CD4-positive, alpha-beta memory T cell (primary cell): ENCODE results near the gene CLEC16A. TPM values are rescaled to one million over a fixed set of nuclear protein-coding genes. Genes with fewer than 3 reads are reported as not detected.

ENCODE experiments used
- CTCF ChIA-PET: fragments of 350-600 bp; sonication (Branson Sonifier 250); formaldehyde crosslinking; loops from one replicate; lab custom pipeline; 2021; ENCODE audit warnings: inconsistent platforms; ENCODE audit not compliant: partially characterized antibody; lab: Charles Lee
- POLR2A ChIA-PET: fragments of 350-600 bp; sonication (Branson Sonifier 250); formaldehyde crosslinking; loops from one replicate; lab custom pipeline; 2021; ENCODE audit not compliant: partially characterized antibody; lab: Charles Lee
- DNase-seq, 5 donors: peaks; one replicate each; pipeline versions ENCODE4 v3.0.0 to v3.0.0-alpha.2; 2020 to 2022; ENCODE audit warnings: mixed read lengths in 1 of 5
- H3K27ac ChIP-seq: one replicate; pipeline ENCODE4 v1.7.0; 2013; ENCODE audit warnings: low read depth, low read length
- H3K27me3 ChIP-seq: 2 replicates; pipeline ENCODE4 v1.7.0; 2013; ENCODE audit warnings: mild to moderate bottlenecking, low read length, moderate library complexity; ENCODE audit not compliant: insufficient read depth
- H3K36me3 ChIP-seq: 2 replicates; pipeline ENCODE4 v1.7.0; 2013; ENCODE audit warnings: mild to moderate bottlenecking, low read length, moderate library complexity; ENCODE audit not compliant: insufficient read depth
- H3K4me1 ChIP-seq: 2 replicates; pipeline ENCODE4 v1.7.0; 2013; ENCODE audit warnings: mild to moderate bottlenecking, low read length, moderate library complexity; ENCODE audit not compliant: insufficient read depth
- H3K4me3 ChIP-seq, 2 donors: one replicate each; pipeline ENCODE4 v1.7.0; 2013; ENCODE audit warnings: low read length in 2 of 2, mild to moderate bottlenecking in 1 of 2
- H3K9me3 ChIP-seq, 2 donors: one replicate each; pipeline ENCODE4 v1.7.0; 2013; ENCODE audit warnings: low read length in 2 of 2, control low read depth in 1 of 2; ENCODE audit not compliant: control insufficient read depth in 1 of 2
- H3K27ac Mint-ChIP-seq, 7 donors: one replicate each; pipeline ENCODE4 v1.8.0; 2020 to 2021; ENCODE audit warnings: mixed read lengths in 7 of 7, mild to moderate bottlenecking in 6 of 7, inconsistent platforms in 3 of 7, moderate library complexity in 3 of 7
- H3K27me3 Mint-ChIP-seq, 2 donors: one replicate each; pipeline ENCODE4 v1.8.0; 2020 to 2021; ENCODE audit warnings: mixed read lengths in 2 of 2
- H3K36me3 Mint-ChIP-seq, 2 donors: one replicate each; pipeline ENCODE4 v1.8.0; 2020 to 2021; ENCODE audit warnings: mixed read lengths in 2 of 2, inconsistent platforms in 1 of 2, mild to moderate bottlenecking in 1 of 2
- H3K4me1 Mint-ChIP-seq, 4 donors: one replicate each; pipeline ENCODE4 v1.8.0; 2020 to 2021; ENCODE audit warnings: mixed read lengths in 4 of 4, mild to moderate bottlenecking in 1 of 4
- H3K4me3 Mint-ChIP-seq, 8 donors: one replicate each; pipeline ENCODE4 v1.8.0; 2020 to 2021; ENCODE audit warnings: mixed read lengths in 8 of 8, mild to moderate bottlenecking in 7 of 8, moderate library complexity in 6 of 8, inconsistent platforms in 3 of 8
- H3K9me3 Mint-ChIP-seq, 8 donors: one replicate each; pipeline ENCODE4 v1.8.0; 2020 to 2021; ENCODE audit warnings: mixed read lengths in 8 of 8, mild to moderate bottlenecking in 5 of 8, inconsistent platforms in 3 of 8, moderate library complexity in 1 of 8
- intact Hi-C: fragments of 100-400 bp; cut with micrococcal nuclease; formaldehyde crosslinking; loops from one replicate; pipeline ENCODE4 v1.15.1; 2023
- polyA plus RNA-seq, 2 donors: library from polyadenylated mRNA; unstranded; fragments of 300-500 nt; fragmentation: Illumina TruSeq; gene quantifications; one replicate each; pipeline ENCODE4 v1.2.3, GENCODE V29; 2021
- total RNA-seq, 2 experiments: library from RNA; stranded (reverse); gene quantifications; one replicate each; pipeline ENCODE4 v1.2.3, GENCODE V29; 2021

The CLEC16A gene
- total and polyA plus RNA-seq, 4 experiments from 2014 or later = 5.2 to 28.4 (median 24.5) TPM

DNA sequence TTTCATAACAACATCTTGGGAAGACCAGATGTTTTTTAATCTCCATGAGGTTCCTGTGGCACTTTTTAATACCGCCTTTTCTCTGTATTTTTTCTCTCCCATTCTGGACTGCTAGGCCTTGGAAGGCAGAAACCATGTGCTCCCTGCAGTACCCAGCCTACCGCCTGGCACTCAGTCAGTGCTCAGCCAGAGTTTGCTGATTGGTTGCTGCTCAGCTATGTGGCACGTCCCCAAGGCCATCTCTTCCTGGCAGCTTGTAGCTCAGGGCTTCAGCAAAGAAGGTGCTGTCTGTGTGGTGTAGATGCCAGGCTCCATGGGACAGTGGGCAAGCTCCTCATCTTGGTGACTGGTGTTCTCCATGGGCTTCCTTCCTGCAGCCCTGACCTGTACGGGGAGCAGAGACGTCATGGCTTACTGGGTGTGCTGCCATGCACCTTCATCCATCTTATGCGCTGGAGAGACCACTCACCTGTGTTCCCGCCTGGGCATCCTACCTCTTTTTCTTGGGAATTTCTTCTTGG, 86.7 kb downstream of the CLEC16A start:
- ChIA-PET POLR2A (no interaction called here), CTCF (no interaction called here)
- Histone ChIP-seq H3K9me3 (peaks cover 0 to 9% of the 10 kb centered on the region in 2 donors), H3K4me1 (no peaks in the 10 kb centered on the region), H3K27ac (no peak overlapping the region), H3K4me3 (no peak overlapping the region), H3K27me3 (no peaks in the 10 kb centered on the region), H3K36me3 (peaks cover 21% of the 10 kb centered on the region)
- no peak overlapping the region for H3K27ac Mint-ChIP-seq
- H3K9me3 Mint-ChIP-seq = peaks cover 0 to 35% (median 27%) of the 10 kb centered on the region in 8 donors
- H3K4me3 Mint-ChIP-seq = no peak overlapping the region
- peaks cover 88% of the 10 kb centered on the region in 2 donors for H3K36me3 Mint-ChIP-seq
- H3K4me1 Mint-ChIP-seq = peaks cover 0 to 6% (median 1%) of the 10 kb centered on the region in 4 donors
- no peak for DNase-seq
- H3K27me3 Mint-ChIP-seq = no peaks in the 10 kb centered on the region
- intact Hi-C loops = no loop called here

- peaks cover 76 to 88% of the 10 kb centered on the region in 2 donors for H3K36me3 Mint-ChIP-seq
- H3K4me3 Mint-ChIP-seq = no peak overlapping the region
- POLR2A ChIA-PET = no interaction called here
- Histone ChIP-seq H3K4me3 (no peak overlapping the region), H3K4me1 (no peaks in the 10 kb centered on the region), H3K27ac (no peak overlapping the region), H3K36me3 (peaks cover 11% of the 10 kb centered on the region), H3K27me3 (no peaks in the 10 kb centered on the region), H3K9me3 (no peaks in the 10 kb centered on the region)
- H3K9me3 Mint-ChIP-seq = peaks cover 0 to 23% (median 16%) of the 10 kb centered on the region in 8 donors
- peaks cover 0 to 6% (median 1%) of the 10 kb centered on the region in 4 donors for H3K4me1 Mint-ChIP-seq
- CTCF ChIA-PET = no interaction called here
- intact Hi-C loops = no loop called here
- H3K27me3 Mint-ChIP-seq = no peaks in the 10 kb centered on the region
- DNase-seq = no peak
- H3K27ac Mint-ChIP-seq = peak overlapping the region in 2 of 7 donors; percentile 32 to 83
Measured at GRCh38 chr16:11032000-11032921, 87.9 kb downstream of the CLEC16A start.

GRCh38 chr16:11032922-11033291, 88.5 kb downstream of the CLEC16A start:
- no peaks in the 10 kb centered on the region for H3K27me3 ChIP-seq
- no peaks in the 10 kb centered on the region for H3K9me3 ChIP-seq
- peak overlapping the region in 2 of 7 donors; percentile 43 to 74 for H3K27ac Mint-ChIP-seq
- H3K27me3 Mint-ChIP-seq = no peaks in the 10 kb centered on the region
- ChIA-PET CTCF (no interaction called here), POLR2A (no interaction called here)
- DNase-seq = no peak
- H3K27ac ChIP-seq = no peak overlapping the region
- intact Hi-C loops = no loop called here
- peaks cover 11% of the 10 kb centered on the region for H3K36me3 ChIP-seq
- H3K4me1 Mint-ChIP-seq = peaks cover 0 to 6% (median 1%) of the 10 kb centered on the region in 4 donors
- H3K36me3 Mint-ChIP-seq = peaks cover 71 to 86% of the 10 kb centered on the region in 2 donors
- H3K4me3 ChIP-seq = no peak overlapping the region
- H3K9me3 Mint-ChIP-seq = peaks cover 0 to 16% (median 11%) of the 10 kb centered on the region in 8 donors
- no peak overlapping the region for H3K4me3 Mint-ChIP-seq
- H3K4me1 ChIP-seq = no peaks in the 10 kb centered on the region

GRCh38 chr16:11033629-11034420, 89.5 kb downstream of the CLEC16A start:
- peaks cover 0 to 8% (median 7%) of the 10 kb centered on the region in 8 donors for H3K9me3 Mint-ChIP-seq
- no peaks in the 10 kb centered on the region for H3K27me3 Mint-ChIP-seq
- Histone ChIP-seq H3K36me3 (peaks cover 11% of the 10 kb centered on the region), H3K27ac (no peak overlapping the region), H3K27me3 (no peaks in the 10 kb centered on the region), H3K4me1 (no peaks in the 10 kb centered on the region), H3K9me3 (no peaks in the 10 kb centered on the region), H3K4me3 (no peak overlapping the region)
- intact Hi-C loops = no loop called here
- H3K4me3 Mint-ChIP-seq = no peak overlapping the region
- CTCF ChIA-PET = interaction anchor here (1.7 kb wide), 1 partner anchor 222 kb away, joined by 3 read pairs; the partner anchor contains the start of gene SOCS1
- DNase-seq = no peak
- H3K36me3 Mint-ChIP-seq = peaks cover 70 to 87% of the 10 kb centered on the region in 2 donors
- peak overlapping the region in 1 of 7 donors; percentile 61 for H3K27ac Mint-ChIP-seq
- H3K4me1 Mint-ChIP-seq = peaks cover 0 to 6% (median 4%) of the 10 kb centered on the region in 4 donors
- POLR2A ChIA-PET = no interaction called here

GRCh38 chr16:11034481-11034931, 90.1 kb downstream of the CLEC16A start:
- H3K27me3 ChIP-seq = no peaks in the 10 kb centered on the region
- ChIA-PET POLR2A (no interaction called here), CTCF (interaction anchor here (1.7 kb wide), 1 partner anchor 221 kb away, joined by 3 read pairs; the partner anchor contains the start of gene SOCS1)
- H3K36me3 Mint-ChIP-seq = peaks cover 65 to 85% of the 10 kb centered on the region in 2 donors
- DNase-seq = no peak
- no peaks in the 10 kb centered on the region for H3K9me3 ChIP-seq
- peaks cover 11% of the 10 kb centered on the region for H3K36me3 ChIP-seq
- peak overlapping the region in 1 of 7 donors; percentile 61 for H3K27ac Mint-ChIP-seq
- H3K27ac ChIP-seq = no peak overlapping the region
- H3K4me1 ChIP-seq = no peaks in the 10 kb centered on the region
- H3K27me3 Mint-ChIP-seq = no peaks in the 10 kb centered on the region
- peaks cover 0 to under 1% (median under 1%) of the 10 kb centered on the region in 8 donors for H3K9me3 Mint-ChIP-seq
- no peak overlapping the region for H3K4me3 Mint-ChIP-seq
- H3K4me3 ChIP-seq = no peak overlapping the region
- intact Hi-C loops = no loop called here
- peaks cover 0 to 4% (median 2%) of the 10 kb centered on the region in 4 donors for H3K4me1 Mint-ChIP-seq

DNA sequence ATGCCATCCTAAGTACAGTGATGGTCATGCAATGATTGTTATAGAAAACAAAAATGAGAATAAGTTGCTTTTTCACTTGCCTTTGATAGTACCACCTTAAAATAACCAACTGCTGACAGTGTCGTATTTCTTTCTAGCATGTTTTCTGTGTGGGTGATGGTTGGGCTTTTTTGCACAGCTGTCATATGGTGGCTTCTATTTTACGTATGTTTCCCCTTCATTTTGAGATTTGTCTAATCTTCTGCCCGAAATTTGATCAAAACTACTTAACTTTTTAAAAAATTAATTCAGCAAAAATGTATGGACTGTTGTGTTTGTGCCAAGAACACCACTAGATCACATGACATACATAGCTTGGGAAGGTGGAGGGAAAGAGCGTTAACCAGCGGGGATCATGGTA, 90.7 kb downstream of the CLEC16A start:
- ChIA-PET CTCF (interaction anchor here (1.7 kb wide), 1 partner anchor 221 kb away, joined by 3 read pairs; the partner anchor contains the start of gene SOCS1), POLR2A (no interaction called here)
- Histone ChIP-seq H3K36me3 (peaks cover 14% of the 10 kb centered on the region), H3K4me3 (no peak overlapping the region), H3K9me3 (no peaks in the 10 kb centered on the region), H3K27ac (no peak overlapping the region), H3K27me3 (no peaks in the 10 kb centered on the region), H3K4me1 (no peaks in the 10 kb centered on the region)
- DNase-seq = no peak
- Mint-ChIP-seq H3K4me1 (peaks cover 0 to 4% (median 2%) of the 10 kb centered on the region in 4 donors), H3K27me3 (no peaks in the 10 kb centered on the region), H3K9me3 (no peaks in the 10 kb centered on the region), H3K4me3 (no peak overlapping the region), H3K36me3 (peaks cover 64 to 84% of the 10 kb centered on the region in 2 donors), H3K27ac (no peak overlapping the region)
- intact Hi-C loops = no loop called here
